NCI-H2107 treated with DMSO at 0.1 percent for 48 hours (cell line): ENCODE results near the gene TRIO.

ENCODE experiments used
- DNase-seq: peaks from one replicate; lab custom pipeline; 2025; ENCODE audit not compliant: unreplicated experiment; lab: John Stamatoyannopoulos, UW

Gene TRIO

GRCh38 chr5:14183187-14183939 lies 40.2 kb downstream of the TRIO start:
- DNase-seq = no peak

- DNase-seq = no peak
Measured at GRCh38 chr5:14184082-14184481, 40.9 kb downstream of the TRIO start.

- no peak for DNase-seq
Measured at GRCh38 chr5:14184725-14185124, 41.6 kb downstream of the TRIO start.

GRCh38 chr5:14185326-14186058 lies 42.4 kb downstream of the TRIO start:
- DNase-seq = no peak

- DNase-seq = peak; percentile 96
Measured at GRCh38 chr5:14186059-14186830, 43.1 kb downstream of the TRIO start.

GRCh38 chr5:14187157-14187556 lies 44.0 kb downstream of the TRIO start:
- no peak for DNase-seq

GRCh38 chr5:14187660-14188059 lies 44.5 kb downstream of the TRIO start:
- no peak for DNase-seq

- no peak for DNase-seq
Measured at GRCh38 chr5:14188778-14189177, 45.6 kb downstream of the TRIO start.

GRCh38 chr5:14189680-14190079 lies 46.5 kb downstream of the TRIO start:
- DNase-seq = no peak

GRCh38 chr5:14190194-14191164 lies 47.3 kb downstream of the TRIO start:
- DNase-seq = peak; percentile 95

- DNase-seq = no peak
Measured at GRCh38 chr5:14191325-14191724, 48.2 kb downstream of the TRIO start.

- no peak for DNase-seq
Measured at GRCh38 chr5:14193496-14193895, 50.4 kb downstream of the TRIO start.

GRCh38 chr5:14195588-14195987 lies 52.4 kb downstream of the TRIO start:
- DNase-seq = no peak

GRCh38 chr5:14197056-14197455 lies 53.9 kb downstream of the TRIO start:
- DNase-seq = peak; percentile 34

GRCh38 chr5:14199902-14200301 lies 56.8 kb downstream of the TRIO start:
- DNase-seq = no peak

- DNase-seq = no peak
Measured at GRCh38 chr5:14200312-14200990, 57.3 kb downstream of the TRIO start.

GRCh38 chr5:14201325-14202045 lies 58.3 kb downstream of the TRIO start:
- no peak for DNase-seq

- no peak for DNase-seq
Measured at GRCh38 chr5:14202462-14202861, 59.3 kb downstream of the TRIO start.

GRCh38 chr5:14204011-14204670 lies 61.0 kb downstream of the TRIO start:
- DNase-seq = peak; percentile 88
